Naive thymus-derived CD4-positive, alpha-beta T cell (primary cell): Measurements from ENCODE around the gene BTF3. TPM values are rescaled to one million over a fixed set of nuclear protein-coding genes. Genes with fewer than 3 reads are reported as not detected.

ENCODE experiments used
- ATAC-seq: fragments of 150-1000 bp; cut with Tn5 transposase; 2 replicates; pipeline ENCODE4 v1.10.0; 2021; ENCODE audit warnings: mild to moderate bottlenecking, moderate library complexity
- CTCF ChIA-PET: fragments of 350-600 bp; sonication (Branson Sonifier 250); formaldehyde crosslinking; loops from one replicate; lab custom pipeline; 2021; ENCODE audit warnings: antibody characterized with exemption; lab: Charles Lee
- POLR2A ChIA-PET: fragments of 350-600 bp; sonication (Branson Sonifier 250); formaldehyde crosslinking; loops from one replicate; lab custom pipeline; 2021; ENCODE audit warnings: antibody characterized with exemption, inconsistent platforms; lab: Charles Lee
- DNase-seq, 9 donors: peaks; one replicate each; pipeline versions ENCODE4 v3.0.0 to v3.0.0-alpha.2; 2020 to 2022; ENCODE audit warnings: mixed read lengths in 1 of 9
- H3K27ac ChIP-seq: one replicate; pipeline ENCODE4 v1.7.0; 2013; ENCODE audit warnings: mild to moderate bottlenecking, low read depth, low read length, moderate library complexity
- H3K27me3 ChIP-seq, 2 donors: one replicate each; pipeline ENCODE4 v1.7.0; 2013; ENCODE audit warnings: low read length in 2 of 2, mild to moderate bottlenecking in 2 of 2, moderate library complexity in 2 of 2; ENCODE audit not compliant: control insufficient read depth in 2 of 2, insufficient read depth in 2 of 2
- H3K36me3 ChIP-seq, 3 experiments: 1 replicate in 2 of 3; 2 replicates in 1 of 3; pipeline ENCODE4 v1.7.0; 2013; ENCODE audit warnings: low read length in 3 of 3, mild to moderate bottlenecking in 3 of 3, moderate library complexity in 1 of 3; ENCODE audit not compliant: insufficient read depth in 3 of 3, control insufficient read depth in 2 of 3
- H3K4me1 ChIP-seq, 2 donors: one replicate each; pipeline ENCODE4 v1.7.0; 2013; ENCODE audit warnings: low read length in 2 of 2, mild to moderate bottlenecking in 2 of 2, moderate library complexity in 1 of 2; ENCODE audit not compliant: control insufficient read depth in 2 of 2, insufficient read depth in 2 of 2
- H3K4me3 ChIP-seq: 2 replicates; pipeline ENCODE4 v1.7.0; 2013; ENCODE audit warnings: mild to moderate bottlenecking, low read length
- H3K9me3 ChIP-seq, 3 experiments: 1 replicate in 2 of 3; 2 replicates in 1 of 3; pipeline ENCODE4 v1.7.0; 2013; ENCODE audit warnings: low read length in 3 of 3; ENCODE audit not compliant: control insufficient read depth in 2 of 3
- H3K27ac Mint-ChIP-seq, 9 donors: one replicate each; pipeline ENCODE4 v1.8.0; 2020 to 2022; ENCODE audit warnings: mixed read lengths in 9 of 9, mild to moderate bottlenecking in 8 of 9, moderate library complexity in 5 of 9, inconsistent platforms in 2 of 9
- H3K27me3 Mint-ChIP-seq, 5 donors: one replicate each; pipeline ENCODE4 v1.8.0; 2021 to 2022; ENCODE audit warnings: mixed read lengths in 5 of 5, mild to moderate bottlenecking in 1 of 5
- H3K36me3 Mint-ChIP-seq, 5 donors: one replicate each; pipeline ENCODE4 v1.8.0; 2020 to 2022; ENCODE audit warnings: mixed read lengths in 5 of 5, mild to moderate bottlenecking in 3 of 5, inconsistent platforms in 1 of 5
- H3K4me1 Mint-ChIP-seq, 7 donors: one replicate each; pipeline ENCODE4 v1.8.0; 2020 to 2022; ENCODE audit warnings: mixed read lengths in 7 of 7, mild to moderate bottlenecking in 3 of 7, inconsistent platforms in 1 of 7
- H3K4me3 Mint-ChIP-seq, 10 donors: one replicate each; pipeline ENCODE4 v1.8.0; 2020 to 2022; ENCODE audit warnings: mild to moderate bottlenecking in 10 of 10, mixed read lengths in 10 of 10, moderate library complexity in 6 of 10, inconsistent platforms in 2 of 10
- H3K9me3 Mint-ChIP-seq, 11 donors: one replicate each; pipeline ENCODE4 v1.8.0; 2020 to 2022; ENCODE audit warnings: mixed read lengths in 11 of 11, mild to moderate bottlenecking in 4 of 11, inconsistent platforms in 1 of 11, moderate library complexity in 1 of 11
- intact Hi-C, 2 donors: fragments of 100-400 bp; cut with micrococcal nuclease; formaldehyde crosslinking; loops; one replicate each; pipeline ENCODE4 v1.15.1; 2023
- polyA plus RNA-seq, 2 donors: library from polyadenylated mRNA; unstranded; fragments of 300-500 nt; fragmentation: Illumina TruSeq; gene quantifications; one replicate each; pipeline ENCODE4 v1.2.3, GENCODE V29; 2021
- total RNA-seq, 6 experiments: library from RNA in 5 of 6; stranded (reverse) in 5 of 6; gene quantifications; 1 replicate in 5 of 6; 2 replicates in 1 of 6; pipeline ENCODE4 v1.2.3 and lab custom pipeline; 2021 to 2026

The BTF3 gene
- total RNA-seq (100 to 1,000 TPM; 557 to 758 (median 700) TPM), polyA plus RNA-seq (100 to 1,000 TPM; 693 to 843 TPM), total RNA-seq (lab: John Stamatoyannopoulos, UW) (335 reads per million, percentile 97 among the genes with 10 or more reads in this experiment)

DNA sequence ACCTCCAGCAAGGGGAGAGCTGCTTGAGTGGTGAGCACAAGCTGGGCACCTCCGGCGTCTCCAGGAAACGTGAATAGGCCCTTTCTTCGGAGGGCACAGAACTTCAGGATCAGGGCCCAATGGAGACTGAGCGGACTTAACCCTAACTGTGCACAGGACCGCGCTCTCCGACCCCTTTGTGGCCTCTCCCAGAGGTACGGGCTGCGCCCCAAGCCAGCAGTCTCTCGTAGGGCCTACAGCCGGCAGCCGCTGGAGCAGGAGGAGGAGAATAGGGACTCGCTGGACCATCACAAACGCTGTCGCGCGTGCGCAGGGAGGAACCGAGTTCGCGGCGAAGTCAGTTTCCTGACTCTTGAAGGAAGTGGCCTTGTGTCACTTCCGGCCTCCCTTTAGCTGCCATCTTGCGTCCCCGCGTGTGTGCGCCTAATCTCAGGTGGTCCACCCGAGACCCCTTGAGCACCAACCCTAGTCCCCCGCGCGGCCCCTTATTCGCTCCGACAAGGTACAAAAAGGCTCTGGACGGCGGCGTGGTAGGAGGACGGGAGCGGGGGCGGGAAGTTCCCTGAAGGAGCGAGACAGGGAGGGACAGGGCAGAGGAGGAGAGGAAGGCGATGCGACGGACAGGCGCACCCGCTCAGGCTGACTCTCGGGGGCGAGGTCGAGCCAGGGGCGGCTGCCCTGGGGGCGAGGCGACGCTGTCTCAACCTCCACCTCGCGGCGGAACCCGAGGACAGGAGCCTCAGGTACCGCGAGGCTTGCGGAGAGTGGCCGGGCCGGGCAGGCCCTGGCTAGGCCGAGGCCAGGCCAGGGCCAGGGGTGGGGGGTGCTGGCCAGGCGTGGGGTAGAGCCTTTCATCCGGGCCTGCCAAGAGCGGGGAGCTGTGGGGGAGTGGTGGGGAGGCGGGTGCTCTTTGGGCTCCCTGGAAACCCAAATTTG lies at the start of gene BTF3:
Gene BTF3, plus strand, starts transcription at position 386 of the 936 bp plus-strand sequence. Its CDS starts 226 bp downstream, at position 612.
- H3K4me1 ChIP-seq = peaks cover 22 to 31% of the 10 kb centered on the region in 2 donors
- H3K9me3 ChIP-seq = no peaks in the 10 kb centered on the region
- Mint-ChIP-seq H3K27ac (peak within 1 kb of the TSS; percentile 97 to 100 (median 99)), H3K4me1 (peaks cover 26 to 57% (median 41%) of the 10 kb centered on the region in 7 donors), H3K4me3 (peak within 1 kb of the TSS; percentile 92 to 99 (median 97)), H3K36me3 (peaks cover 6 to 24% (median 13%) of the 10 kb centered on the region in 5 donors), H3K27me3 (peaks cover 4 to 15% (median 13%) of the 10 kb centered on the region in 5 donors), H3K9me3 (no peaks in the 10 kb centered on the region)
- peaks cover 0 to 4% of the 10 kb centered on the region in 2 donors for H3K27me3 ChIP-seq
- peak; percentile 96 for ATAC-seq
- CTCF ChIA-PET = interaction anchor here (1.0 to 1.1 kb wide), 2 partner anchors 38 to 294 kb away, joined by 3 read pairs; no protein-coding TSS in a partner anchor
- H3K4me3 ChIP-seq = peak within 1 kb of the TSS; percentile 81
- intact Hi-C loops = loop anchor here (1.0 to 10.0 kb wide), 16 partner anchors 21 to 1838 kb away; partner anchors contain the start of genes ANKRA2 (in 2 of the 2), GFM2 (in 2 of the 2), MRPS27 (in 2 of the 2) and NSA2 (in 2 of the 2)
- peak within 1 kb of the TSS; percentile 93 for H3K27ac ChIP-seq
- peaks cover 4 to 27% (median 4%) of the 10 kb centered on the region in 3 experiments for H3K36me3 ChIP-seq
- peak; percentile 83 to 94 (median 91) for DNase-seq
- POLR2A ChIA-PET = interaction anchor here (0.7 to 5.2 kb wide), 10 partner anchors 10 to 1180 kb away, joined by 3 to 29 read pairs (median 3); partner anchors contain the start of genes ANKRA2, MRPS27, PTCD2 and UTP15

DNA sequence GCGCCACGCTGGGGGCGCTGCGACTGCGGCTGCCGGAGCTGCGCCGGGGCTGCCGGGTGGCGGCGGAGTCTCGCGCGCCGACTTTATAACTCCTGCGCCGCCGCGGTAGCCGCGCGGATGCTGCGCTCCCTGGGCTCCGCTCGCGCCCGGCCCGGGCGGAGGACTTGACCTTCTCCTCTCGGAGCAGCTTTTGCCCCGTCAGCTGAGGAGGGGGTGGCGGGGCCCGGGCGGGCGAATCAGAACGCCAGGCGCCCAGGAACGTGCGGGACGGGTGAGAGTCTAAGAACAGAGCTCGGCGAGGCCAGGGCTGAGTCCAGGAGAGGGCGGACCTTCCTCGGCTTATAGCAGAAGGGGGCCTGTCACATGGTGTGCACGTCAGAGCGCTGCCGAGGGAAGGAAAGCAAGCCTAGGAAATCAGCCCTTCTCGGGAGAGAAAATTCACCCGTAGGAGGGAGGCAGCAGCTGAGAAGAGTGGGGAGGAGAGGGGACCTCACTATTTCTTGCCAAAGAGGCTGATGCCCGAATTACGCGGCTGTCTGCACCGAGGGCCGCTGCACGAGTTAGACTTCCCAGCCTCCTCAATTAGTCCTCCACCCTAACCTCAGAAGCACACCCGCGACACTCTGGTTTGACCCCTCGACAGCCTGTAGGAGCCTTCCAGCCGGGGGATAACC lies 49.6 kb upstream of the BTF3 start, which contains the start of gene FOXD1:
Gene FOXD1, minus strand, starts transcription at position 315 of the 674 bp plus-strand sequence. CDS start 415 bp downstream, outside the sequence.
- H3K36me3 ChIP-seq = no peaks in the 10 kb centered on the region
- Mint-ChIP-seq H3K4me1 (peaks cover 0 to 29% (median 21%) of the 10 kb centered on the region in 7 donors), H3K4me3 (peak within 1 kb of the TSS; percentile 85 to 90 (median 87)), H3K27ac (peak within 1 kb of the TSS in 8 of 9 donors; percentile 33 to 88 (median 69)), H3K36me3 (peaks cover 0 to 3% (median 0%) of the 10 kb centered on the region in 5 donors), H3K27me3 (peaks cover 70 to 83% (median 74%) of the 10 kb centered on the region in 5 donors), H3K9me3 (peaks cover 0 to 37% (median 18%) of the 10 kb centered on the region in 11 donors)
- peaks cover 66 to 75% of the 10 kb centered on the region in 2 donors for H3K27me3 ChIP-seq
- intact Hi-C loops = loop anchor here (1.0 to 10.0 kb wide), 2 partner anchors 11 to 634 kb away; partner anchors contain the start of gene TNPO1 (in 1 of the 2)
- H3K4me3 ChIP-seq = peak within 1 kb of the TSS; percentile 39
- ChIA-PET CTCF (no interaction called here), POLR2A (no interaction called here)
- peaks cover 11 to 14% of the 10 kb centered on the region in 2 donors for H3K4me1 ChIP-seq
- H3K9me3 ChIP-seq = peaks cover 0 to 4% (median 0%) of the 10 kb centered on the region in 3 experiments
- DNase-seq (peak in 2 of 9 donors; percentile 27 to 30), ATAC-seq (peak; percentile 49)
- H3K27ac ChIP-seq = no peak within 1 kb of the TSS

DNA sequence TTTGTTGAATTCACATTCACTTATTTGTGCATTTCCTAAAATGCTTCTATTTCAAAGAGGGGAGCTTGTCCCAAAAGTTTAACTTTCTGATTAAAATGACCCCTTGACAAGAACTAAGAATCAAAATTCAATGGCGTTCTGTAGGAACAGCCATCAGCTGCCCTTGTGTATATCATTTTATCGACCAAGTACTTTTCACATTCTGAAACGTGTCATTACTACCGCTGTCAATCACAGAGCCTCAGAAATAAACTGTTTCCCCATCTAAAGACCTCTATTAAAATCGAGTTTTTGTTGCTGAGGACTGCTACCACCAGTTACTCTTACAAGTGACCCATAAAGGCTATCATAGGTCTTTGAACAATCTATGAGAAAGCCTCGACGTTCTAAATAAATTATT lies 48.1 kb upstream of the BTF3 start:
- CTCF ChIA-PET = interaction anchor here (0.7 to 0.8 kb wide), 2 partner anchors 50 to 225 kb away, joined by 3 read pairs; no protein-coding TSS in a partner anchor
- peak overlapping the region in 6 of 9 donors; percentile 36 to 81 (median 54) for H3K27ac Mint-ChIP-seq

DNA sequence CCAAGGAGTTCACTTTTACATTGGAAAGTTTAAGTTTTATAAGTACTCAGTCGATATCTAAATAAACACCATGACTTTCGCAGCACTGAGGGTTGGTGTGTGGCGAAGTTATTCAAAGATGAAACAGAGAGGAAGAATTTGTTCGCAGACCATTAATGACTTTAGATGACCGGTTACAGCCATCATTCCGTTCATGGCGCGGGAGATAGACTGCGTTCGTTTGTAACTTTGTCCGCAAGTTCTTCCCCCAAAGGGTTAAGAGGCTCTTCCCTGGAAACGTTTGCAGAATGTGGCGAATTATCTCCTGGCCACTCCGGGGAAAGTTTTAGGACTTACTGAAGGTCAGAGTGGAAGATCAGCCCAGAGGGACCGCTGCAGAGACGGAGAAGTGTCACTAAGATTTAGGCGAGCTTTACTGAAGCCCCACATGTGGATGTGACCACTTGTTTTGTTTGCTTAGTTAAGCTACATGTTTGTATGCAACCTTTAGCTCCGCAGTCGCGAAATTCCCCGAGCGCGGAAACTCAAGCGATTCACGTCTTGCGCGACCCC lies 47.5 kb upstream of the BTF3 start:
- Histone ChIP-seq H3K27me3 (peaks cover 54 to 66% of the 10 kb centered on the region in 2 donors), H3K9me3 (peaks cover 0 to 4% (median 0%) of the 10 kb centered on the region in 3 experiments), H3K36me3 (no peaks in the 10 kb centered on the region), H3K27ac (no peak overlapping the region), H3K4me3 (no peak overlapping the region), H3K4me1 (peaks cover 11 to 14% of the 10 kb centered on the region in 2 donors)
- Mint-ChIP-seq H3K4me3 (peak overlapping the region in 9 of 10 donors; percentile 22 to 60 (median 44)), H3K9me3 (peaks cover 0 to 22% (median 11%) of the 10 kb centered on the region in 11 donors), H3K27ac (peak overlapping the region in 7 of 9 donors; percentile 41 to 82 (median 62)), H3K4me1 (peaks cover 5 to 27% (median 21%) of the 10 kb centered on the region in 7 donors), H3K27me3 (peaks cover 68 to 78% (median 71%) of the 10 kb centered on the region in 5 donors), H3K36me3 (no peaks in the 10 kb centered on the region)
- DNase-seq (peak in 1 of 9 donors; percentile 43), ATAC-seq (no peak)
- POLR2A ChIA-PET = interaction anchor here (1.0 kb wide), 1 partner anchor 235 kb away, joined by 3 read pairs; no protein-coding TSS in a partner anchor
- intact Hi-C loops = loop anchor here (1.0 to 5.0 kb wide), 13 partner anchors 13 to 530 kb away; partner anchors contain the start of genes FCHO2 (in 2 of the 2), ANKRA2 (in 1 of the 2) and UTP15 (in 1 of the 2)
- CTCF ChIA-PET = interaction anchor here (0.6 to 1.5 kb wide), 5 partner anchors 9 to 367 kb away, joined by 3 to 6 read pairs (median 3); no protein-coding TSS in a partner anchor

More for the DNA sequence above, 48.1 kb upstream of the BTF3 start:
- no peaks in the 10 kb centered on the region for H3K36me3 Mint-ChIP-seq
- peak overlapping the region in 5 of 10 donors; percentile 15 to 60 (median 25) for H3K4me3 Mint-ChIP-seq
- H3K36me3 ChIP-seq = no peaks in the 10 kb centered on the region
- DNase-seq = no peak
- peaks cover 67 to 79% (median 71%) of the 10 kb centered on the region in 5 donors for H3K27me3 Mint-ChIP-seq
- H3K27ac ChIP-seq = no peak overlapping the region
- POLR2A ChIA-PET = interaction anchor here (0.7 to 1.1 kb wide), 2 partner anchors 9 to 67 kb away, joined by 3 to 8 read pairs; no protein-coding TSS in a partner anchor
- H3K9me3 Mint-ChIP-seq = peaks cover 0 to 25% (median 11%) of the 10 kb centered on the region in 11 donors
- H3K4me1 Mint-ChIP-seq = peaks cover 5 to 27% (median 21%) of the 10 kb centered on the region in 7 donors
- intact Hi-C loops = loop anchor here (1.0 to 5.0 kb wide), 13 partner anchors 13 to 529 kb away; partner anchors contain the start of genes FCHO2 (in 2 of the 2), ANKRA2 (in 1 of the 2) and UTP15 (in 1 of the 2)
- H3K27me3 ChIP-seq = peaks cover 60 to 72% of the 10 kb centered on the region in 2 donors
- no peak overlapping the region for H3K4me3 ChIP-seq
- peaks cover 11 to 14% of the 10 kb centered on the region in 2 donors for H3K4me1 ChIP-seq
- H3K9me3 ChIP-seq = peaks cover 0 to 4% (median 0%) of the 10 kb centered on the region in 3 experiments
- ATAC-seq = no peak
